ENCODE data around the gene TNIP1. TPM values are rescaled to one million over a fixed set of nuclear protein-coding genes. Genes with fewer than 3 reads are reported as not detected.

TNIP1 gene
- total RNA-seq, 1 donor from 2014 or later: 65.6 TPM

- no peaks in the 10 kb centered on the region for H3K36me3 ChIP-seq (ENCODE audit: control insufficient read depth, insufficient read depth, low read length)
- TF ChIP-seq, protein P1, sequence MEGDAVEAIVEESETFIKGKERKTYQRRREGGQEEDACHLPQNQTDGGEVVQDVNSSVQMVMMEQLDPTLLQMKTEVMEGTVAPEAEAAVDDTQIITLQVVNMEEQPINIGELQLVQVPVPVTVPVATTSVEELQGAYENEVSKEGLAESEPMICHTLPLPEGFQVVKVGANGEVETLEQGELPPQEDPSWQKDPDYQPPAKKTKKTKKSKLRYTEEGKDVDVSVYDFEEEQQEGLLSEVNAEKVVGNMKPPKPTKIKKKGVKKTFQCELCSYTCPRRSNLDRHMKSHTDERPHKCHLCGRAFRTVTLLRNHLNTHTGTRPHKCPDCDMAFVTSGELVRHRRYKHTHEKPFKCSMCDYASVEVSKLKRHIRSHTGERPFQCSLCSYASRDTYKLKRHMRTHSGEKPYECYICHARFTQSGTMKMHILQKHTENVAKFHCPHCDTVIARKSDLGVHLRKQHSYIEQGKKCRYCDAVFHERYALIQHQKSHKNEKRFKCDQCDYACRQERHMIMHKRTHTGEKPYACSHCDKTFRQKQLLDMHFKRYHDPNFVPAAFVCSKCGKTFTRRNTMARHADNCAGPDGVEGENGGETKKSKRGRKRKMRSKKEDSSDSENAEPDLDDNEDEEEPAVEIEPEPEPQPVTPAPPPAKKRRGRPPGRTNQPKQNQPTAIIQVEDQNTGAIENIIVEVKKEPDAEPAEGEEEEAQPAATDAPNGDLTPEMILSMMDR (IDR thresholded peaks at IDR 0.05; ENCODE audit: insufficient read depth, low read length, severe bottlenecking): no peak
- DNase-seq (ENCODE audit: low read depth) (no peak), FAIRE-seq (no peak)
- no peaks in the 10 kb centered on the region for H3K27me3 ChIP-seq (ENCODE audit: control insufficient read depth, insufficient read depth, low read length)
- H3K4me3 ChIP-seq (ENCODE audit: low read depth, low read length): no peak overlapping the region
These were observed 73.2 kb downstream of the TNIP1 start for GRCh38 chr5:151007430-151008209.

DNA sequence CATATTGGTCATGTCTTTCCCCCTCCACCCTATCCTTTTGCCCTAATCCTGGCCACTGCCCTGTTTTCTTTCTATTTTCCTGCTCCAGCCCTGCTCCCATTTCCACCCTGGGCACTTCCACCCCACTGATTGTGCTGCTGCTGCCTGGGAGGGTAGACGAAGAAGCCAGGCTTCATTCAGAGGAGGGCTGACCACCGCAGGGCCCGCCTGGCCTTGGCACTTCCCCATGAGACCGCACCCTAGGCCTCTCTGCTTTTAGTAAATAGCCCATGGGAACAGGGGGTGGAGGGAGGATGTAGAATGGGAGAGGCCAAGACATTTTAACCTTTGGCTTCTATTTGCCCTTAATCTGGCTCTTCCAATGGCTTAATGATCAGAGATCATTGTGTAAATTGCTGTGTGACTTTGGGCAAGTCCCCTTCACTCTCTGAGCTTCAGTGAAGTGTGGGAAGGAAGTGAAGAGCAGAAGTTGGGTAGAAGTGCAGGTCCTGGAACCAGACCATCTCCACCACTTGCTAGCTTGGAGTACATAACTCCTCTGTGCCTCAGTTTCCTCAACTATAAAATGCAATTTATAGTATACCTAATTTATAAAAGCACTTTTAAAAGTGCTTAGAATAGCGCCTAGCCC lies 74.0 kb downstream of the TNIP1 start:
- H3K27me3 ChIP-seq (ENCODE audit: control insufficient read depth, insufficient read depth, low read length): no peaks in the 10 kb centered on the region
- no peak overlapping the region for H3K4me3 ChIP-seq (ENCODE audit: low read depth, low read length)
- no peak for DNase-seq (ENCODE audit: low read depth)
- TF ChIP-seq, protein P1 (IDR thresholded peaks at IDR 0.05; ENCODE audit: insufficient read depth, low read length, severe bottlenecking): no peak
- H3K36me3 ChIP-seq (ENCODE audit: control insufficient read depth, insufficient read depth, low read length): no peaks in the 10 kb centered on the region
- FAIRE-seq: no peak

- DNase-seq (ENCODE audit: low read depth) (no peak), FAIRE-seq (no peak)
- H3K4me3 ChIP-seq (ENCODE audit: low read depth, low read length): no peak overlapping the region
- H3K36me3 ChIP-seq (ENCODE audit: control insufficient read depth, insufficient read depth, low read length): no peaks in the 10 kb centered on the region
- no peaks in the 10 kb centered on the region for H3K27me3 ChIP-seq (ENCODE audit: control insufficient read depth, insufficient read depth, low read length)
- TF ChIP-seq, protein P1 (IDR thresholded peaks at IDR 0.05; ENCODE audit: insufficient read depth, low read length, severe bottlenecking): no peak
These were observed 74.8 kb downstream of the TNIP1 start for GRCh38 chr5:151005950-151006576.

GRCh38 chr5:151005187-151005949 lies 75.5 kb downstream of the TNIP1 start:
- no peak for DNase-seq (ENCODE audit: low read depth)
- FAIRE-seq: no peak
- Histone ChIP-seq H3K36me3 (ENCODE audit: control insufficient read depth, insufficient read depth, low read length) (no peaks in the 10 kb centered on the region), H3K27me3 (ENCODE audit: control insufficient read depth, insufficient read depth, low read length) (no peaks in the 10 kb centered on the region), H3K4me3 (ENCODE audit: low read depth, low read length) (no peak overlapping the region)
- TF ChIP-seq, protein P1 (IDR thresholded peaks at IDR 0.05; ENCODE audit: insufficient read depth, low read length, severe bottlenecking): no peak

GRCh38 chr5:151004499-151004898 lies 76.3 kb downstream of the TNIP1 start:
- no peaks in the 10 kb centered on the region for H3K36me3 ChIP-seq (ENCODE audit: control insufficient read depth, insufficient read depth, low read length)
- no peaks in the 10 kb centered on the region for H3K27me3 ChIP-seq (ENCODE audit: control insufficient read depth, insufficient read depth, low read length)
- TF ChIP-seq, protein P1 (IDR thresholded peaks at IDR 0.05; ENCODE audit: insufficient read depth, low read length, severe bottlenecking): no peak
- no peak overlapping the region for H3K4me3 ChIP-seq (ENCODE audit: low read depth, low read length)
- no peak for DNase-seq (ENCODE audit: low read depth)
- FAIRE-seq: no peak
